PC-3 (cell line): ENCODE results near the gene CTNNA2. TPM values are rescaled to one million over a fixed set of nuclear protein-coding genes. Genes with fewer than 3 reads are reported as not detected.

Source experiments
- ATAC-seq: fragments of 200-7000 bp; cut with Tn5 transposase; 2 replicates; pipeline ENCODE4 v1.9.1; 2020; ENCODE audit warnings: mild to moderate bottlenecking, moderate library complexity
- BruUV-seq: library from RNA; stranded (reverse); fragments of 400-500 nt; replicated peaks from 2 replicates; lab custom pipeline; 2021; lab: Mats Ljungman, UMichigan
- CTCF ChIA-PET: fragments of 300-600 bp; sonication (Branson Sonifier 250); formaldehyde crosslinking; loops from one replicate; lab custom pipeline; 2022; ENCODE audit warnings: antibody characterized with exemption; lab: Charles Lee
- POLR2A ChIA-PET: fragments of 300-600 bp; sonication (Branson Sonifier 250); formaldehyde crosslinking; loops from one replicate; lab custom pipeline; 2022; ENCODE audit warnings: antibody characterized with exemption; ENCODE audit not compliant: unreplicated experiment; lab: Charles Lee
- DNase-seq: peaks from one replicate; pipeline ENCODE4 v3.0.0-alpha.2; 2015
- H2AFZ ChIP-seq: fragments of 300-600 bp; sonication (generic); 2 replicates; pipeline ENCODE4 v1.6.0; 2016; ENCODE audit warnings: antibody characterized with exemption, low read length
- H3F3A ChIP-seq: fragments of 300-600 bp; sonication (generic); one replicate; pipeline ENCODE4 v1.6.0; 2017; ENCODE audit warnings: antibody characterized with exemption, low read length, control low read depth, mild to moderate bottlenecking; ENCODE audit not compliant: unreplicated experiment
- H3K27ac ChIP-seq: fragments of 300-600 bp; sonication (generic); 2 replicates; pipeline ENCODE4 v1.5.1; 2016; ENCODE audit warnings: mild to moderate bottlenecking, low read length
- H3K27me3 ChIP-seq: fragments of 300-600 bp; sonication (generic); 2 replicates; pipeline ENCODE4 v1.6.1; 2016; ENCODE audit warnings: low read length, mixed read lengths
- H3K36me3 ChIP-seq: fragments of 300-600 bp; sonication (generic); 2 replicates; pipeline ENCODE4 v1.6.1; 2016; ENCODE audit warnings: low read depth, mixed run types, low read length, mixed read lengths
- H3K4me1 ChIP-seq: fragments of 300-600 bp; sonication (generic); 2 replicates; pipeline ENCODE4 v1.5.1; 2016; ENCODE audit warnings: low read length; ENCODE audit not compliant: insufficient read depth
- H3K4me2 ChIP-seq: fragments of 300-600 bp; sonication (generic); 2 replicates; pipeline ENCODE4 v1.6.0; 2016; ENCODE audit warnings: low read length
- H3K4me3 ChIP-seq: fragments of 300-600 bp; sonication (generic); 2 replicates; pipeline ENCODE4 v1.5.1; 2016; ENCODE audit warnings: mild to moderate bottlenecking, low read length, mixed read lengths
- H3K79me2 ChIP-seq: fragments of 300-600 bp; sonication (generic); 2 replicates; pipeline ENCODE4 v1.6.1; 2017; ENCODE audit warnings: low read length, mixed read lengths
- H3K9ac ChIP-seq: fragments of 300-600 bp; sonication (generic); 2 replicates; pipeline ENCODE4 v1.6.0; 2016; ENCODE audit warnings: mild to moderate bottlenecking, low read length
- H3K9me2 ChIP-seq: fragments of 300-600 bp; sonication (generic); replicated peaks from 2 replicates; pipeline ENCODE4 v1.6.1; 2016; ENCODE audit warnings: mixed run types, low read length, mixed read lengths
- H3K9me3 ChIP-seq: fragments of 300-600 bp; sonication (generic); 2 replicates; pipeline ENCODE4 v1.6.1; 2016; ENCODE audit warnings: low read length, mixed read lengths
- H4K20me1 ChIP-seq: fragments of 300-600 bp; sonication (generic); 2 replicates; pipeline ENCODE4 v1.6.1; 2016; ENCODE audit warnings: low read length, mixed read lengths
- EZH2 ChIP-seq: fragments of 300-600 bp; sonication (generic); IDR thresholded peaks from one replicate; pipeline ENCODE4 v1.6.1; 2017; ENCODE audit warnings: antibody characterized with exemption, mild to moderate bottlenecking, low read length; ENCODE audit not compliant: unreplicated experiment
- EZH2phosphoT487 ChIP-seq: fragments of 300-600 bp; sonication (generic); IDR thresholded peaks from 2 replicates; pipeline ENCODE4 v1.6.1; 2018; ENCODE audit warnings: mild to moderate bottlenecking, antibody characterized with exemption, low read length, borderline replicate concordance
- intact Hi-C: fragments of 100-400 bp; cut with micrococcal nuclease; formaldehyde crosslinking; loops from 2 replicates; pipeline ENCODE4 v1.9.0; 2023
- total RNA-seq: library from RNA; depleted of rRNA; stranded (reverse); fragments of >200 nt; gene quantifications from 2 replicates; pipeline ENCODE4 v1.2.3, GENCODE V29; 2014
- TF ChIP-seq, protein P1 (sequence below): fragments of 300-600 bp; sonication (generic); conservative IDR thresholded peaks from 2 replicates; pipeline ENCODE4 v1.5.1; 2017; ENCODE audit warnings: antibody characterized with exemption, low read depth, mild to moderate bottlenecking, low read length

CTNNA2 gene
- total RNA-seq, 1 experiment from 2014 or later = not detected

DNA sequence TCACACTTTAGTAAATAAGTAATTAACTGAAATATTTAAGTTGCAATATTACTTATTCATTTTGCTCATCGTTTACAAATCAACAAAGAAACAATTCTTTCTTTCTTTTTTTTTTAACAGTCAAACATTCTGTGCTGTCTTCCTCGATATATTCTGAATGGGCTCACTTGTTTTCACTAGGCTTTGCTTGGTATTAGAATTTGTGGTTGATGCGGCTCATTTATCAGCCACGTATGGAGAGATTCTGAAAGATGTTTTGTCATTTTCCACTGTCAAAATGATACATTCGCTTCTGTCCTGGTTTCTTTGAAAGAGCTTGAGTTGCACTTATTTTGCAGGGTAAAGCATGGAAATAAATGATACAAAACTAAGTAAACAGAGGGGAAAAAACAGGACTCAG is 468.0 kb downstream of the CTNNA2 start:
- no peaks in the 10 kb centered on the region for H3F3A ChIP-seq
- H2AFZ ChIP-seq = no peak overlapping the region
- DNase-seq = no peak
- H3K9me3 ChIP-seq = no peaks in the 10 kb centered on the region
- no peaks in the 10 kb centered on the region for H3K36me3 ChIP-seq
- ATAC-seq = no peak
- intact Hi-C loops = no loop called here
- no peaks in the 10 kb centered on the region for H3K9me2 ChIP-seq
- H3K4me2 ChIP-seq = no peak overlapping the region
- no peak overlapping the region for H3K27ac ChIP-seq
- no peaks in the 10 kb centered on the region for H3K4me1 ChIP-seq
- no peak overlapping the region for H3K4me3 ChIP-seq
- H3K79me2 ChIP-seq = no peaks in the 10 kb centered on the region
- no TSS peak for BruUV-seq
- no peak for TF ChIP-seq EZH2phosphoT487
- TF ChIP-seq EZH2 = no peak
- TF ChIP-seq, protein P1, sequence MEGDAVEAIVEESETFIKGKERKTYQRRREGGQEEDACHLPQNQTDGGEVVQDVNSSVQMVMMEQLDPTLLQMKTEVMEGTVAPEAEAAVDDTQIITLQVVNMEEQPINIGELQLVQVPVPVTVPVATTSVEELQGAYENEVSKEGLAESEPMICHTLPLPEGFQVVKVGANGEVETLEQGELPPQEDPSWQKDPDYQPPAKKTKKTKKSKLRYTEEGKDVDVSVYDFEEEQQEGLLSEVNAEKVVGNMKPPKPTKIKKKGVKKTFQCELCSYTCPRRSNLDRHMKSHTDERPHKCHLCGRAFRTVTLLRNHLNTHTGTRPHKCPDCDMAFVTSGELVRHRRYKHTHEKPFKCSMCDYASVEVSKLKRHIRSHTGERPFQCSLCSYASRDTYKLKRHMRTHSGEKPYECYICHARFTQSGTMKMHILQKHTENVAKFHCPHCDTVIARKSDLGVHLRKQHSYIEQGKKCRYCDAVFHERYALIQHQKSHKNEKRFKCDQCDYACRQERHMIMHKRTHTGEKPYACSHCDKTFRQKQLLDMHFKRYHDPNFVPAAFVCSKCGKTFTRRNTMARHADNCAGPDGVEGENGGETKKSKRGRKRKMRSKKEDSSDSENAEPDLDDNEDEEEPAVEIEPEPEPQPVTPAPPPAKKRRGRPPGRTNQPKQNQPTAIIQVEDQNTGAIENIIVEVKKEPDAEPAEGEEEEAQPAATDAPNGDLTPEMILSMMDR = no peak
- no peaks in the 10 kb centered on the region for H3K27me3 ChIP-seq
- ChIA-PET POLR2A (no interaction called here), CTCF (no interaction called here)
- no peaks in the 10 kb centered on the region for H4K20me1 ChIP-seq
- H3K9ac ChIP-seq = no peak overlapping the region

- Histone ChIP-seq H3K4me2 (no peak overlapping the region), H3K79me2 (no peaks in the 10 kb centered on the region), H3K36me3 (no peaks in the 10 kb centered on the region), H3K4me3 (no peak overlapping the region), H2AFZ (no peak overlapping the region), H3F3A (no peaks in the 10 kb centered on the region), H4K20me1 (no peaks in the 10 kb centered on the region), H3K27me3 (no peaks in the 10 kb centered on the region), H3K9me3 (no peaks in the 10 kb centered on the region), H3K27ac (no peak overlapping the region), H3K4me1 (no peaks in the 10 kb centered on the region), H3K9me2 (no peaks in the 10 kb centered on the region), H3K9ac (no peak overlapping the region)
- intact Hi-C loops = no loop called here
- ATAC-seq (no peak), DNase-seq (no peak)
- TF ChIP-seq EZH2phosphoT487 = no peak
- TF ChIP-seq, protein P1 = no peak
- no peak for TF ChIP-seq EZH2
- POLR2A ChIA-PET = no interaction called here
- no TSS peak for BruUV-seq
- CTCF ChIA-PET = no interaction called here
Observed at GRCh38 chr2:79981316-79981715, 468.5 kb downstream of the CTNNA2 start.

DNA sequence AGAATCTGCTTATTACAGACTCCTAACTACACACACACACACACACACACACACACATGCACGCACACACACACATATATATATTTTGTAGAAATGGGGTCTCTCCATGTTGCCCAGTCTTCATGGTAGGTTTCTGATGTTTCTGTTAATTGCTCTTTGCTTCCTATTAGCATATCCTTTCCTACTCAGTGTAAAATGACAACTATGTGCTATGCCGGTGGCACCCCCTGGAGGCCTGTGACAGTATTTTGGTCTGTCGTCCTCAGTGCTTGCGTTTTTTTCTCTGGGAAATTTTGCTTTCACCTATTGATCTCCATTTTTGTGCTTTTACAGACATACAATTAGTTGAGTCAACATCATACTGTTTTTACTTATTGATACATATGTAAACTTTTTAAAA is 469.6 kb downstream of the CTNNA2 start:
- Histone ChIP-seq H3K27ac (no peak overlapping the region), H3K9ac (no peak overlapping the region), H3K36me3 (no peaks in the 10 kb centered on the region), H3K4me2 (no peak overlapping the region), H4K20me1 (no peaks in the 10 kb centered on the region), H3F3A (no peaks in the 10 kb centered on the region), H3K4me3 (no peak overlapping the region), H3K4me1 (no peaks in the 10 kb centered on the region), H3K9me2 (no peaks in the 10 kb centered on the region), H3K27me3 (no peaks in the 10 kb centered on the region), H3K79me2 (no peaks in the 10 kb centered on the region), H2AFZ (no peak overlapping the region), H3K9me3 (no peaks in the 10 kb centered on the region)
- intact Hi-C loops = no loop called here
- TF ChIP-seq EZH2phosphoT487 (no peak), EZH2 (no peak)
- TF ChIP-seq, protein P1 = peak; percentile 60
- BruUV-seq = no TSS peak
- peak; percentile 22 for DNase-seq
- CTCF ChIA-PET = no interaction called here
- POLR2A ChIA-PET = no interaction called here
- no peak for ATAC-seq
